KBM-7 (cell line): ENCODE measurements around the gene MTG1.
"Not testable (repeated sequence)": the region's sequence is repeated elsewhere in the genome, so short reads cannot be mapped to it uniquely, and the experiment has no call there.

Experiments used
- DNase-seq: peaks from one replicate; pipeline ENCODE4 v3.0.0-alpha.2; 2015
- in situ Hi-C: fragments of 300-500 bp; cut with MboI; formaldehyde crosslinking; loops from 2 replicates; pipeline ENCODE4 v1.14.3; 2020; ENCODE audit warnings: low sequenced_read_pairs, low pct_unique_long_range_greater_than_20kb, mixed read lengths

The MTG1 gene

DNA sequence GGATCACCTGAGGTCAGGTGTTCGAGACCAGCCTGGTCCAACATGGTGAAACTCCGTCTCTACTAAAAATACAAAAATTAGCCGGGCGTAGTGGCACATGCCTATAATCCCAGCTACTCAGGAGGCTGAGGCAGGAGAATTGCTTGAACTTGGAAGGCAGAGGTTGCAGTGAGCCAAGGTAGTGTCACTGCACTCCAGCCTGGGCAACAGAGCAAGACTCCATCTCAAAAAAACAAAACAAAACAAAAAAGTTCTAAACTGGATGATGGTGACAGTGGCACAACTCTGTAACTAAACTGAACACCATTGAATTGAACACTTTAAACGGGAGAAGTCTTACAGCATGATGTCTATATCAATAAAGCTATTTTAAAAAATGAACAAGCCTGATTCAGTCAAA is 17.8 kb upstream of the MTG1 start:
- in situ Hi-C loops, DNase-seq: not testable (repeated sequence)

DNA sequence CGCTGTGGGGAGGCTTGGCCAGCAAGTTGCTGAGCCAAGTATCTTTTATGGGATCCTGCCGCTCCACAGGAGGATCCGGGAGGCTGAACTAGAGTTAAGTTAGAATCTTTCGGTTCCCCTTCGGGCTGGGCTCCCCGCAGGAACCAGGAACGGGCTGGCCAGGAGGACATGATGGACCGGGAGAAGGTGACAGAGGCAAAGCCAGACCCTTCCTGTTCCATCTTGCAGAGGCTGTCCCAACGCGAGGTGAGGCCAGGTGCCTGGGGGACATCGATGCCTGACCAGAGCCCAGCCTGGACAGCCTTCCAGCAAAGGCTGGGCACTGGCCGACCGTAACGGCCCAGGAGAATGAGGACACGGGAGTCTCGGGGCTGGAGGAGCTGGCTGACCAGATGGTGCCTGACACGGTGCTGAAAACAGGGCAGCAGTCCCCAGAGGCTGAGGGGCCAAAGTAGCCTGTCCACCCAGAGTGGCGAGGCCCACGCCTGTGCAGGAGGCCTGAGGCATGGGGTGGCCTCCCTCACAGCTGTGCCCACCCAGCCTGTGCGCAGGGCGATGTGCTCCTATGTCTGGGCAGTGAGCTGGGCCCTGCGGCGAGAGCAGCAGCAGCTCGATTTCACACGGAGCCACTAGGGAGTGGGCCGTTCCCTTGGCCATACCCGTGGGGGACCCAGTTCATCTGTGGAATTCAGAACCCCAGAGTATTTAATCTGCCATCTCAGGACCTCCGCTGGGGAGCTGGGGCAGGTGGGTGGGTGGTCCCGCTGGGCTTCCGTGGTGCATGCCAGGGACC is 16.7 kb upstream of the MTG1 start:
- DNase-seq, result no peak
- in situ Hi-C loops, result no loop called here

DNA sequence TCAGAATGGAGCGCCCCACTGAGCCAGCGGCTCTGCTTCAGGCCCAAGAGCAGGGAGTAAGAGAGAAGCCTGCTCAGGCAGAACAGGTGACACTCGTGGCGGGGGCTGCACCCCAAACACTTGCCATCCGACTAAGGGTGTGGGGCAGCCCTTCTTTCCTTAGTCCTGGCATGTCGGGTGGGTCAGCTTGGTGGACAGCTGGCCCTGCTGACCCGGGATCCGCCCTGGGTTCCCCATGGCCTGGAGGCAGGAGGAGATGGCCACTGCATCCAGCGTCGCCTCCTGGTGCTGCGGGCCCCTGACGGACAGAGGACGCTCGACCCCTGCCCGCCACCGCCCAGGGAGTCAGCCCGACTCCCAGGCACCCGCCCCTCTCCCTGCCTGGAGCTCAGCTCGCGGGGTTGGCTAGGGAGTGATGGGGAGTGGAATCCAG is 16.1 kb upstream of the MTG1 start:
- in situ Hi-C loops, result no loop called here
- no peak for DNase-seq

DNA sequence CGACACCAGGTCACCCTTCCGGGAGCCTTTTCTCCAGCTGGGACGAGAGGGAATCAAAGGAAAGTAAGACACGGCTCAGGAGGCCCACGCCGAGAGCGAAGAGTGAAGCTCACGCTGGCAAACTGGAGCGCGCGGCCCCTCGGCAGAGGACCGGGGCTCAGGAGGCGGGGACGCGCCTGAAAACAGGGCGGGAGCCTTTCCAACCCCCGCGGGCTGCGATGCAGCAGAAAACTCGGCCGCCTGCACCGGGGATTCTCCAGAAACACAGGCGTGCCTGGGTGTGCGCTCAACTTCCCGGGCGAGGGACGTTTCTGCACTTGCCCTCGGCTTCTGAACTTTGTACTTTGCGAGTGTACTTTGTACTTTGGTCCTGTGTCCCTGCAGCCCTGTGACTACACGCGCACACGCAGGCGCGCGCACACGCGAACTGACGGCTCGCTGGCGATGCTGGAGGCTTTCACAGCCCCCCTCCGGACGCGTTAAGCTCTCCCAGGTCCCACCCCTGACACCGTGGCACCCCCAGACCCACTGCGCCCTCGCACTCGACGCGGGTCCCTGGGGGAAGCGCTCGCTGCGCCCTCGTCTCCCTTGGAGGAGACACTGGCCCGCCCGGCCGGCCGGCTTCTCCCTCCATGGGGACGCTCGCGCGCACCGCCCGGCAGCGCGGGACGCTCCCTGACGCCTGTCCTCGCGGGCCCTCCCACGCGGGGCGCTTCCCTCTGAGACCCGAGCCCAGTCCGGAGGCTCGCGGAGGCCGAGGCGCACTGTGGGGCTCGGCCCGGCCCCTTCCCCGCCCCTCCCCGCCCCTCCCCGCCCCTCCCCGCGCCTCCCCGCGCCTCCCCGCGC is 15.5 kb upstream of the MTG1 start:
- DNase-seq, result peak; percentile 20
- in situ Hi-C loops, result no loop called here

DNA sequence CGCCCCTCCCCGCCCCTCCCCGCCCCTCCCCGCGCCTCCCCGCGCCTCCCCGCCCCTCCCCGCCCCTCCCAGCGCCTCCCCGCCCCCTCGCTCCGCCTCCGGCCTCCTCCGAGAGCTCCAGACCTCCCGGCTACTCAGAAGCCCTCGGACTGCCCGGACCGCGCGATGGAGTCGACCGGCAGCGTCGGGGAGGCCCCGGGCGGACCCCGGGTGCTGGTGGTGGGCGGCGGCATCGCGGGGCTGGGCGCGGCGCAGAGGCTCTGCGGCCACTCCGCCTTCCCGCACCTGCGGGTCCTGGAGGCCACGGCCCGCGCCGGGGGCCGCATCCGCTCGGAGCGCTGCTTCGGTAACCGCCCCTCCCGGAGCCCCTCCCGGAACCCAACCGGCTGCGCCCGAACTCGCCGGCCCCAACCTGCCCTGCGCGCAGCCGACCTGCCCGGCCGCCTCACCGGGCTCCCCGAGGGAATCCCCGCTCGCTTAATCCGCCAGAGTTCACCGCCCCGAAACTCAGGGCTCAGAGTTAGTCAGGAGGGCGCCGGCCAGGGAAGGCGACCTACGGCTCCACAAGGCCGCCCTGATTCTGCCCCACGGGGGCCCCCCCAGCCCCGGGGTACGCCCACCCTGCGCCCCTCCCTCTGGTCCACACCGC is 14.7 kb upstream of the MTG1 start, which contains the start of gene PAOX:
PAOX (plus strand) TSS at position 111 of the 649 bp plus-strand sequence; CDS start at position 166, 55 bp downstream.
- no peak for DNase-seq
- in situ Hi-C loops, result no loop called here

DNA sequence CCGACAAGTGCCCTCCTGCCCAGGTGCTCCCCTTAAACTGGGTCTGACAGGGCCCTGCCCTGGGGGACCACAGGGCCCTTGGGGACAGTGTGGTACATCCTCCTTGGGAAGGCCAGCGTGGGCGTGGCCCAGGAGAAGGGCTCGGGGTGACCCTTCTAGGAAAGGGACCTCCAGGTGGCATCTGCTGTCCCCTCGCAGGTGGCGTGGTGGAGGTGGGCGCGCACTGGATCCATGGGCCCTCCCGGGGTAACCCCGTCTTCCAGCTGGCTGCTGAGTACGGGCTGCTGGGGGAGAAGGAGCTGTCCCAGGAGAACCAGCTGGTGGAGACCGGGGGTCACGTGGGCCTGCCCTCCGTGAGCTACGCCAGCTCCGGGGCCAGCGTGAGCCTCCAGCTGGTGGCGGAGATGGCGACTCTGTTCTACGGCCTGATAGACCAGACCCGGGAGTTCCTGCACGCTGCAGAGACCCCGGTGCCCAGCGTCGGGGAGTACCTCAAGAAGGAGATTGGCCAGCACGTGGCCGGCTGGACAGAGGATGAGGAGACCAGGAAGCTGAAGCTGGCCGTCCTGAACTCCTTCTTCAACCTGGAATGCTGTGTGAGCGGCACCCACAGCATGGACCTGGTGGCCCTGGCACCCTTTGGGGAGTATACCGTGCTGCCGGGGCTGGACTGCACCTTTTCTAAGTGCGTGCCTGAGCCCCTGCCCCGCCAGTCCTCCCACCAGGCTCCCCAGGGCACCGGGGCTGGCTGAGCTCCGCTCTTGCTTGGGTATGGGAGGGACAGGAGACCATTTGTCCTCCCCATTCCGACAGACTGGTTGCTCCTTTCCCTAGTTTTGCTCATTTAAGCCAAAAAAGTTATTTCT is 13.9 kb upstream of the MTG1 start:
- in situ Hi-C loops, result no loop called here
- DNase-seq, result no peak

DNA sequence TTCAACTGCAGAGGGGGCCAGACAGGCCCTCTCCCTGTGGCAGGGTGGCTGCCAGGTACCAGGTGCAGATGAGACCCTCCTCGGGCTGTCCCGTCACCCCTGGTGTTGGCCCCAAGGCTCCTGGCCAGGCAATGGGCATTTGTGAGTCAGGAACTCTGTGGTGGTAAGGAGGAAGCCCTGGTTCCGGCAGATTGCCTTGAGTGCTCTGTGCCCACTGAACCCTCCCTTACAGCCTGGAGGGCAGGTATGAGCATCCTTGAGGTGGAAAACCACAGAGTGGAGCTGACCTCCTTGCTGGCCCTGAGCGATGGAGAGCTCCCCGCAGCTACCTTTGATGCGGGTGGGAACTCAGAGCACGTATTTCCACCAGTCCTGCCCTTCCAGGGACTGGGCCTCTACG is 12.9 kb upstream of the MTG1 start:
- in situ Hi-C loops, result no loop called here
- no peak for DNase-seq

DNA sequence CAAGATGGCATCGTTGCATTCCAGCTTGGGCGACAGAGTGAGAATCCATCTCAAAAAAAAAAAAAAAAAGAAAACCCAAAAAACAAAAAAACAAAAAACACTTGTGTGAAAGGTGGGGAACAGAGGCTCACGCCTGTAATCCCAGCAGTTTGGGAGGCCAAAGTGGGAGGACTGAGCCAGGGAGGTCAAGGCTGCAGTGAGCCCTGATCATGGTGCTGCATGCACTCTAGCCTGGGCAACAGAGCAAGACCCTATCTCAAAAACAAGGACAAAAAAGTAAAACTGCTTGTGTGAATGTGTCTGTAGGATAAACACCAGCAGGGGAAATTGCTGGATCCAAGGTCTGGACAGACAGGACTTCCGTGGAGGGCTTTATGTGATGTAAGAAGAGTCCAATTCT is 10.4 kb upstream of the MTG1 start:
- DNase-seq, result no peak
- in situ Hi-C loops, result no loop called here

DNA sequence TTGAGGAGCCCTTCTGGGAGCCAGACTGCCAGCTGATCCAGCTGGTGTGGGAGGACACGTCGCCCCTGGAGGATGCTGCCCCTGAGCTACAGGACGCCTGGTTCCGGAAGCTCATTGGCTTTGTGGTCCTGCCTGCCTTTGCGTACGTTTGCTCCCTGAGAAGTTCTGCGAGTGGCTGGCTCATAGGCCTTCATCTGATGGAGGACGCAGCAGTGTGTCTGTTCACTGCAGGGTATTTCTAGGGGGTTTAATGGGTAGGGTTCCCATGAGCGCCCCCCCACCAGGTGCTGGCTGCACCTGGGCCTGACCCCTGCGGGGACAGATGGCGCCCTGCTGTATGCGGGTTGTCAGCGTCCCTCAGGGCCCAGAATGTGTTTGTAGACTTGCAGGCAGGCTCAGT is 9.9 kb upstream of the MTG1 start:
- DNase-seq, result no peak
- in situ Hi-C loops, result no loop called here

DNA sequence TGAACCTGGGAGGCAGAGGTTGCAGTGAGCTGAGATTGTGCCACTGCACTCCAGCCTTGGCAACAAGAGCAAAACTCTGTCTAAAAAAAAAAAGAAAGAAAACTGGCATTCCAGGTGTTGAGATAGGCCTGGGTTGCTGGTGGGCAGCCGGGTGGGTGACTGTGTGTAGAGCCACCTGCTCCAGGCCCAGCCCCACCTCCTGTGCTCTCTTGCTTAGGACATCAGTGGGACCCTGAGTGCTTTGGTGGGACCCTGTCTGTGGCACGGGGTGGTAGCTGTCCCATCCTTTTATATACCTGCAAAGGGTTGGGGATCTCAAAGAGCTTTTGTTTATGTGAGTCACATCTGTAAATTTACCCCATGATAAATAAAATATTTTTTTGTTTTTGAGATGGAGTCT is 8.7 kb upstream of the MTG1 start:
- in situ Hi-C loops, result no loop called here
- no peak for DNase-seq

DNA sequence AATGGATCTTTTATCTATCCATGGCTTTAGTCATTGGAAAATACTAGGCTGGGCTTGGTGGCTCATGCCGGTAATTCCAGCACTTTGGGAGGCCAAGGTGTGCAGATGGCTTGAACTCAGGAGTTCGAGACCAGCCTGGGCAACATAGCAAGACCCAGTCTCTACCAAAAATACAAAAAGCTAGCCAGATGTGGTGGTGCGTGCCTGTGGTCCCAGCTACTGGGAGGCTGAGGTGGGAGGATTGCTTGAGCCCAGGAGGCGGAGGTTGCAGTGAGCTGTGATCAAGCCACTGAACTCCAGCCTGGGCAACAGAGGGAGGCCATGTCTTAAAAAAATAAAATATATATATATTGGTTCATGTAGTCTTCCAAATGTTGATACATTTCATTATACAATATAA is 7.0 kb upstream of the MTG1 start:
- in situ Hi-C loops, DNase-seq: not testable (repeated sequence)

DNA sequence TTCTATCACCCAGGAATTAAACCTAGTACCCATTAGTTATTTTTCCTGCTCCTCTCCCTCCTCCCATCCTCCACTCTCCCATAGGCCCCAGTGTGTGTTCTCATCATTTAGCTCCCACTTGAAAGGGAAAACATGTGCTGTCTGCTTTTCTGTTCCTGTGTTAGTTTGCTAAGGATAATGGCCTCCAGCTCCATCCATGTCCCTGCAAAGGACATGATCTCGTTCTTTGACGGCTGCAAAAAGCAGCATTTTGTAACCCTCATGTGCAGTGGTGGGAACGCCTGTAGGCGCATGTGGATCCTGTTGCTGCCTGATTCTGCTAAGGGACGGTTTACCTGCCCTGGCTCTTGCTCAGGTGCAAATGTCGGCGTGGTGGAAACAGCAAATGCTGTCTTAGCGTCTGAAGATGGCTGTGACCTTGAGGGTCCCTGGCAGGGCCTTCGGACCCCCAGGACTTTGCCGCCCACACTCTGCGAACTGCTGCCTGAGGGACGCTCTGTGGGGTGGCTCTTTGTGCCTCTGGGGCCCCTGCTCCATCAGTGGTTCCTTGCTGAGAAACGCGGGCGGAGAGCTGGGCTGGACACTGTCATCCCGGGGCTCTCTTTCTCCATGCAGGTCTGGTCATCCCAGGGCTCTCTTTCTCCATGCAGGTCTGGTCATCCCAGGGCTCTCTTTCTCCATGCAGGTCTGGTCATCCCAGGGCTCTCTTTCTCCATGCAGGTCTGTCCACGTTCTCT is 5.6 kb upstream of the MTG1 start:
- peak; percentile 55 for DNase-seq
- in situ Hi-C loops, result no loop called here

DNA sequence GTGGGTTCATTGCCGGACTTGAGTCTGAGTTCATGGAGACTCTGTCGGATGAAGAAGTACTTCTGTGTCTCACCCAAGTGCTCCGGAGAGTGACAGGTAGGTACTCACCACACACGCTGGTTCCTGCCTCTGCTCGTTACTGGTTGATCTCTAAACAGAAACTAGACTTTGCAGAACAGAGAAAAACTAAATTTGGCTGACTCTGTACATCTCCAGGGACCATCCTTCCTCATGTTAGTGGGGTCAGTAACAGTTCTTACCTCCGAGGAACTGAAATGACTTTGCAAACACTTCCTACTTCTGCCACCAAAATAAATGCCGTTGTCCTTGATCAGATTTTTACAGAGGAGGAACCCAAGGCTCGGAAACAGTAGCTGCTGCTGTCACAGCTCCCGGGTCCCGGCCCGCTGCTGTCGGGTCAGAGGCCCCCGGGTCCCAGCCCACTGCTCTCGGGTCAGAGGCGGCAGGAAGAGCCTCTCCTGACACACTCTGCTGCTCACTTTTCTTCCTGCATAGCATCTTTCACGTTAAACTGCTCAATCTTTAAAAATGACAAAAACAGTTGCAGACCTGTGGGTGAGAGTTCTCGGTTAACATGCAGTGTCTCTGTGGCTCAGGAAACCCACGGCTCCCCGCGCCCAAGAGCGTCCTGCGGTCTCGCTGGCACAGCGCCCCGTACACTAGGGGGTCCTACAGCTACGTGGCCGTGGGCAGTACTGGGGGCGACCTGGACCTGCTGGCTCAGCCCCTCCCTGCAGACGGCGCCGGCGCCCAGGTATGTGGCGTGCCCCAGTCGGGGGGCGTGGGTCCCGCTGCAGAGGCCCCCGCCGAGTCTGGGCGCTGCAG is 4.8 kb upstream of the MTG1 start:
- in situ Hi-C loops, result no loop called here
- DNase-seq, result peak; percentile 66

DNA sequence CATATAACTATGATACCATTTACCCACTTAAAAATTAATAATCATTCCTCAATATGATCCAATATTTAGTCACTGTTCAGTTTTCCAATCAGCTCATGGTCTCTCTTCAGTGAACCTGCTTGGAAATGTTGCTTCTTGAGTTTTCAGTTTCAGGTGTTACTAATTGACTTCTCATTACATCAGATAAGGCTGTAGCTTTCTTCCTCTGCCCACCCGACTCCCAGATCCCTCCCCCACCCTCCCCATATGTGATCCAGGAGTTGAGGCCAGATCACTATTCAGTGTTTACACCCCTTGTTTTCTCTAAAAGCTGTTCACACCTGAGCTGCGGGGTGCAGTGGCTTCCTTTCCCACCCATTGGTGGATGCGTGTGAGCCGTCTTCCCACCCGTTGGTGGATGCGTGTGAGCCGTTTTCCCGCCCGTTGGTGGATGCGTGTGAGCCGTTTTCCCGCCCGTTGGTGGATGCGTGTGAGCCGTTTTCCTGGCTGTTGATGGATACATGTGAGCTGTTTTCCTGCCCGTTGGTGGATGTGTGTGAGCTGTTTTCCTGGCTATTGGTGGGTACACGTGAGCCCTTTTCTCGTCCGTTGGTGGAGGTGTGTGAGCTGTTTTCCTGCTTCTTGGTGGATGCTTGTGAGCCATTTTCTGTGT is 3.2 kb upstream of the MTG1 start:
- in situ Hi-C loops, result no loop called here
- DNase-seq, result no peak

DNA sequence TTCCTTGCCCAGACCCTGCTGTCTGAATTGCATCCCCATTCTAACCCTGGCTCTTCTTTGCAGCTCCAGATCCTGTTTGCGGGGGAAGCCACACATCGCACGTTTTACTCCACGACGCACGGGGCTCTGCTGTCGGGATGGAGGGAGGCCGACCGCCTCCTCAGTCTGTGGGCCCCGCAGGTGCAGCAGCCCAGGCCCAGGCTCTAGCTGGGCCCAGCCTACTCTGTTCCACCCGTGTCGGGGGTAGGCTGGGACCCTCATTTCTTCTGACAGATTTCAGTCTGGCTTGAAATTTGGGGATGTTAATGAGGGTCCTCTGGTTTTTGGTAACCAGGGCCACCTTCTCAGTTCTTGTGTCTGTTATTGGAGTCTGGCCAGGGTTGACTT is 2.7 kb upstream of the MTG1 start:
- DNase-seq, result no peak

DNA sequence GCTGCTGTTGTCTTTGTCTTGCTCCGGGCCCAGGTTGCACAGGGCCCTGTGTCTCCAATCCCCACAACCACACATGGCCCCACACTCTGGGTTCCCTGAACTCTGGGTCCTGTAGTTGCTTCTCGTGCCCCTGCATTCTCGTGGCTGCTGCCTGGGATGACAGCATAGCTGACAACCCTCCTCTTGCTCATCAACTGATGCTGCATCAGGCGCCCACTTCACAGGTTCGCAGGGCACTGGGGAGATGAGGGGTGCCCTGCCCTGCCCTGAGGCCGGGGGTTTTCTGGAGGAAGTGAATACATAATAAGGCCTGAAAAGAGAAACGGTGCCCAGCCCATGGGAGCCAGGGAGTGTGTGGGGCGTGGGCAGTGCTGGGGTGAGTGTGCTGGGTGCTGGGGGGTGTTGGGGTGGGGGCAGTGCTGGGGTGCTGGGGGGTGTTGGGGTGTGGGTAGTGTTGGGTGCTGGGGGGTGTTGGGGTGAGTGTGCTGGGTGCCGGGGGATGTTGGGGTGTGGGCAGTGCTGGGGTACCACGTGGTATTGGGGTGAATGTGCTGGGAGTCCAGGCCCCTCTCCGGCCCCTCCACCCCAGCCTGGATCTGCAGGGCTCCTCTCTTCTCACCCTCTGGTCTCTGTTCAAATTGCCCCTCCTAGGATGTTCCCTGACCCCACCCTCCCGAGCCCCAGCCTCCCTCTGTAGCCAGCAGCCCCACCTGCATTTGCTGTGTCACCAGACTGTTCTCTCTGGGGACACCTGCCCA is 2.0 kb upstream of the MTG1 start:
- in situ Hi-C loops, result no loop called here
- no peak for DNase-seq

More for the DNA sequence above, 2.7 kb upstream of the MTG1 start:
- in situ Hi-C loops, result no loop called here
